Gastroesophageal sphincter (tissue), 2 donors: ENCODE data around the gene ROR2.

Experiments
- POLR2A ChIP-seq, 2 donors: fragments of 450-650 bp; IDR thresholded peaks; one replicate each; pipeline ENCODE4 v1.6.1; 2017; ENCODE audit warnings: antibody characterized with exemption in 2 of 2, mild to moderate bottlenecking in 2 of 2, moderate library complexity in 1 of 2
- POLR2AphosphoS5 ChIP-seq: sonication (generic); formaldehyde crosslinking; IDR thresholded peaks from one replicate; pipeline ENCODE4 v1.6.1; 2017; ENCODE audit warnings: antibody characterized with exemption

GRCh38 chr9:91572811-91573210, 377.2 kb downstream of the ROR2 start:
- no peak for TF ChIP-seq POLR2AphosphoS5
- TF ChIP-seq POLR2A (IDR thresholded peaks at IDR 0.05) = no peak
